ENCODE results near the gene SFXN5.

GRCh38 chr2:72894514-72894913 lies 177.0 kb downstream of the SFXN5 start:
- TF ChIP-seq CTCF (conservative IDR thresholded peaks at IDR 0.05; ENCODE audit: low read depth, low read length), result no peak
- TF ChIP-seq ELK1 (IDR thresholded peaks at IDR 0.05; ENCODE audit: borderline replicate concordance, low read depth, low read length), result no peak
- no peak for TF ChIP-seq POLR2A (IDR thresholded peaks at IDR 0.05; ENCODE audit: low read depth, low read length)
- no peak for TF ChIP-seq CEBPB (IDR thresholded peaks at IDR 0.05; ENCODE audit: low read depth, low read length)
- TF ChIP-seq CHD1 (IDR thresholded peaks at IDR 0.05; ENCODE audit: low read depth, low read length), result no peak
- TF ChIP-seq RFX5 (IDR thresholded peaks at IDR 0.05; ENCODE audit: low read depth, low read length), result no peak
- TF ChIP-seq USF2 (IDR thresholded peaks at IDR 0.05; ENCODE audit: low read depth, low read length), result no peak
- TF ChIP-seq FOS (IDR thresholded peaks at IDR 0.05; ENCODE audit: low read depth, low read length), result no peak
- TF ChIP-seq BHLHE40 (IDR thresholded peaks at IDR 0.05; ENCODE audit: low read depth, low read length), result no peak
- TF ChIP-seq NFE2L2 (IDR thresholded peaks at IDR 0.05; ENCODE audit: low read depth, low read length), result no peak
- no peak for TF ChIP-seq SMC3 (IDR thresholded peaks at IDR 0.05; ENCODE audit: low read depth, low read length)
- no peak for TF ChIP-seq RCOR1 (IDR thresholded peaks at IDR 0.05; ENCODE audit: insufficient replicate concordance, low read length)
- no peak for TF ChIP-seq MXI1 (IDR thresholded peaks at IDR 0.05; ENCODE audit: borderline replicate concordance, low read depth, low read length)

All from IMR-90 (cell line).